Right cardiac atrium (tissue), 5 donors: Measurements from ENCODE around the gene CGNL1. TPM values are rescaled to one million over a fixed set of nuclear protein-coding genes. Genes with fewer than 3 reads are reported as not detected.

Source experiments
- ATAC-seq, 2 donors: fragments of 200-7000 bp; cut with Tn5 transposase; one replicate each; pipeline versions ENCODE4 v1.8.0 to v1.9.1; 2020; ENCODE audit warnings: moderate library complexity in 2 of 2, mild to moderate bottlenecking in 1 of 2
- DNase-seq, 3 donors: peaks; one replicate each; pipeline ENCODE4 v3.0.0-alpha.2; 2020
- H3K27ac ChIP-seq: one replicate; pipeline ENCODE4 v1.5.1; 2013; ENCODE audit warnings: mild to moderate bottlenecking, low read length, control low read depth, moderate library complexity
- H3K27me3 ChIP-seq: one replicate; pipeline ENCODE4 v1.6.1; 2013; ENCODE audit not compliant: control insufficient read depth, insufficient read depth
- H3K4me1 ChIP-seq: one replicate; pipeline ENCODE4 v1.6.1; 2013; ENCODE audit warnings: low read length; ENCODE audit not compliant: control insufficient read depth, insufficient read depth
- H3K4me3 ChIP-seq: one replicate; pipeline ENCODE4 v1.5.1; 2013; ENCODE audit warnings: low read length, control low read depth
- H3K9me3 ChIP-seq: one replicate; pipeline ENCODE4 v1.6.1; 2013; ENCODE audit warnings: low read length; ENCODE audit not compliant: control insufficient read depth
- WGBS: extraction: QIAGEN DNeasy Blood & Tissue Kit; methylation state at CpG from one replicate; pipeline ENCODE4 v1.1.7; 2013; 5-methylcytosine and 5-hydroxymethylcytosine counted together
- intact Hi-C, 4 donors: fragments of 100-400 bp; cut with DNase I; formaldehyde crosslinking; loops; one replicate each; pipeline versions ENCODE4 v1.11.0 to v1.14.0; 2022 to 2023
- polyA plus RNA-seq: library from polyadenylated mRNA; stranded (reverse); fragments of 200-250 nt; gene quantifications from one replicate; pipeline ENCODE4 v1.2.3, GENCODE V29; 2013
- total RNA-seq, 4 donors: library from RNA; stranded (reverse); fragmentation: NEBNext Ultra II Directional; extraction: Animal tissue kit (Norgen Biotek cat#: 25700); gene quantifications; one replicate each; pipeline ENCODE4 v1.2.1, GENCODE V29; 2021
- donor health status: healthy with polysubstance abuse.
- donor health status: DM: no; HTN: yes; CAD: no.
- donor health status: DM: no; HTN: no; CAD: no.
- donor health status: DM: no; HTN: yes; CAD: no; lungs with severe emphysema.
- donor health status: DM: yes; HTN: yes; CAD: no.

The CGNL1 gene
- total and polyA plus RNA-seq, 5 donors: 12.7 to 59.9 (median 49.3) TPM

GRCh38 chr15:57370929-57371328, 5.4 kb upstream of the CGNL1 start:
- no peaks in the 10 kb centered on the region for H3K9me3 ChIP-seq
- no peaks in the 10 kb centered on the region for H3K27me3 ChIP-seq
- DNase-seq (no peak), ATAC-seq (no peak)
- no peaks in the 10 kb centered on the region for H3K4me1 ChIP-seq
- no peak overlapping the region for H3K4me3 ChIP-seq
- WGBS: 95% methylated on average over 1 of the region's 1 CpG
- intact Hi-C loops: no loop called here
- no peak overlapping the region for H3K27ac ChIP-seq

DNA sequence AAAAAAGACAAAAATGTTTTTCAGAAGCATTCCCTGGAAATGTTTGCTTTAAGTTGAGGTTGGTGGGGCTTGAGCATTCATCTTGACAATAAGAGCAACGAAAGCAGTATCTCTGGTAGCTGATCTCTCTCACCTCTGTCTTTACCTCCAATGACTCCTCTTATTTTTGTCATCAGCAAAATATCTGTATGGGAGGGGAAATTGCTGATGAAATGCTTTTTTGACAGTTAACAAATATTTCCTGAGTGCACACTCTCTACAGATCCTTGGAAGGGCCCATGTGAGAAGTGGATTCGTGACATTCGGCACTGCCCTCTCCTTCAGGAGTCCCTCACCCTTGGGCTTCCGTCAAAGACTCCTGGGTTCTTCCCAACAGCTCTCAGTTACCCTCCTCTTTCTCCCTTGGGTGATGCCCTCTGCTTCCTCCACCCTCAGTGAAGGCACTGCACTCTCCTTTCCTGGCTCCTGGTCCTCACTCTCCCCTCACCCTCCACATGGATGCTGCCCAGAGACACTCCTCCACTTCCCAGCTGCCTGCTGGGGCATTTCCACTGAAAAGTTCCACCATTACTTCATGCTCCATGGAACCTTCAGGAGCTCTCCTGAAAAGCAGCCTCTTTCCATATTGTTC, 2.9 kb upstream of the CGNL1 start:
- Histone ChIP-seq H3K4me1 (no peaks in the 10 kb centered on the region), H3K4me3 (no peak overlapping the region), H3K9me3 (no peaks in the 10 kb centered on the region), H3K27me3 (no peaks in the 10 kb centered on the region), H3K27ac (no peak overlapping the region)
- intact Hi-C loops: no loop called here
- DNase-seq (no peak), ATAC-seq (no peak)
- 85% methylated on average over 4 of the region's 4 CpGs for WGBS

- no peak for DNase-seq
- Histone ChIP-seq H3K9me3 (no peaks in the 10 kb centered on the region), H3K27ac (no peak overlapping the region), H3K4me3 (no peak overlapping the region), H3K4me1 (no peaks in the 10 kb centered on the region), H3K27me3 (no peaks in the 10 kb centered on the region)
- intact Hi-C loops: no loop called here
- 80% methylated on average over 1 of the region's 1 CpG for WGBS
- no peak for ATAC-seq
Measured at GRCh38 chr15:57373882-57374276, 2.4 kb upstream of the CGNL1 start.

DNA sequence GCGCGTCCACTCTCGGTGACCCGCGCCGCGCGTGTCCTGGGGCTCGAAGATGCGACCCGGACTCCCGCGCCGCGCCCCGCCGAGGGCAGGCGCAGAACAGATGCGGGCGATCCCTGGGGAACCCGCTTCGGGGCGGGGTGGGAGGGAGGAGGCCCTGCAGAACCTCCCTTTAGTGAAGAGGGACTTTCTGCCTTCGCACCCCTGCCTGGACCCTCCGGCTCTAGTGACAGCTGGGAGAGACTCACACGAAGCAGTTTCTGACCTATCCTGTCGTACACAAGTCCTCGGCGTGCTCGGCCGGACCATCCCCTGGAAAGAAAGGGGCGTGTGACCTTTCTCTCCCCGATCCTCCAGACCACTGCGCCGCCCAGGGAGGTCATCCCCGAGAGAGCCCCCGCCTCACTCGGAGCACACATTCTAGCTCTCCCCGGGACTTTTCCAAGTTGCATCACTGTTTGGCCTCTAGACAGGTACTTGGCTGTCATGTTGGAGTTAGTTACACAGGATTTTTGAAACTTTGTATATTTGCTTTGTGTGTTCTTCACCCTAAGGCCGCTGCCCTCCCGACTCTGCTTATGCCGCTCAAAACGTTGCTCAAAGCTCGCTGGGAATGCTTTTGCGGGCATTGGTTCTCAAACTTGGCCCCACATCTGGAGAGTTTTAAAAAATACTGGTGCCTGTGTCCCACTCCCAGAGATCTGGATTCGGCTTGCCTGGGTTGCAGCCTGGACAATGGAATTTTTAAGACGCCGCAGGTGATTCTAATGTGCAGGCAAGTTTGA, 582 bp downstream of the CGNL1 start:
- Histone ChIP-seq H3K27me3 (no peaks in the 10 kb centered on the region), H3K9me3 (no peaks in the 10 kb centered on the region), H3K4me1 (no peaks in the 10 kb centered on the region), H3K27ac (peak overlapping the region; percentile 6), H3K4me3 (peak overlapping the region; percentile 94)
- ATAC-seq: peak; percentile 52 to 57
- 7% methylated on average over 48 of the region's 48 CpGs for WGBS
- DNase-seq: peak; percentile 46 to 79 (median 78)
- intact Hi-C loops: no loop called here

- Histone ChIP-seq H3K27ac (peak overlapping the region; percentile 13), H3K4me1 (no peaks in the 10 kb centered on the region), H3K9me3 (no peaks in the 10 kb centered on the region), H3K27me3 (no peaks in the 10 kb centered on the region), H3K4me3 (peak overlapping the region; percentile 94)
- ATAC-seq: peak in 1 of 2 donors; percentile 1
- intact Hi-C loops: no loop called here
- no peak for DNase-seq
- 51% methylated on average over 4 of the region's 4 CpGs for WGBS
Measured at GRCh38 chr15:57377478-57377847, 1.2 kb downstream of the CGNL1 start.

- peak overlapping the region; percentile 9 for H3K4me3 ChIP-seq
- no peaks in the 10 kb centered on the region for H3K4me1 ChIP-seq
- no peak for DNase-seq
- H3K27ac ChIP-seq: no peak overlapping the region
- no peaks in the 10 kb centered on the region for H3K27me3 ChIP-seq
- intact Hi-C loops: no loop called here
- no peak for ATAC-seq
- H3K9me3 ChIP-seq: no peaks in the 10 kb centered on the region
- WGBS: 58% methylated on average over 3 of the region's 3 CpGs
Measured at GRCh38 chr15:57379487-57379886, 3.2 kb downstream of the CGNL1 start.

DNA sequence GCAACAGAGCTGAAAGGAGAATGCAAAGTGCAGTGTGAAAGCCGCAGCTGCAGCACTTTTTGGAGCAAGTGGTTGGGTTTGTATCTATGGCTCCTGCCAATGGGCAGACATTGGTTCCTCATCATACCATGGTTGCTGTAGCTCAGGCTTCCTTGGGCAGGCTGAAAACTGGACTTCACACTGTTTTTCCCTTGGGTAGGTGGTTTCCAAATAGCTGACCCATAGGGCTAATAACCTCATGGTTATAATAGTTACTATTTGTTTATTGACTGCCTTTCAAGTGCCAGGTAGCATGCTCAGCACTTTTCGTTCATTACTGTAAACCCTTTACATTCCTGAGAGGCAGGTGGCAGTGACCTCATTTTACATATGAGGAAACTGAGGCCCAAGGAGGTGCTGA, 4.5 kb downstream of the CGNL1 start:
- no peak for DNase-seq
- intact Hi-C loops: no loop called here
- Histone ChIP-seq H3K27ac (no peak overlapping the region), H3K4me1 (no peaks in the 10 kb centered on the region), H3K27me3 (no peaks in the 10 kb centered on the region), H3K4me3 (no peak overlapping the region), H3K9me3 (no peaks in the 10 kb centered on the region)
- no peak for ATAC-seq
- 88% methylated on average over 2 of the region's 2 CpGs for WGBS

- no peaks in the 10 kb centered on the region for H3K9me3 ChIP-seq
- DNase-seq (no peak), ATAC-seq (no peak)
- H3K27ac ChIP-seq: no peak overlapping the region
- H3K4me1 ChIP-seq: no peaks in the 10 kb centered on the region
- H3K27me3 ChIP-seq: no peaks in the 10 kb centered on the region
- intact Hi-C loops: no loop called here
- WGBS: 48% methylated on average over 7 of the region's 7 CpGs
- no peak overlapping the region for H3K4me3 ChIP-seq
Measured at GRCh38 chr15:57382215-57382614, 5.9 kb downstream of the CGNL1 start.

DNA sequence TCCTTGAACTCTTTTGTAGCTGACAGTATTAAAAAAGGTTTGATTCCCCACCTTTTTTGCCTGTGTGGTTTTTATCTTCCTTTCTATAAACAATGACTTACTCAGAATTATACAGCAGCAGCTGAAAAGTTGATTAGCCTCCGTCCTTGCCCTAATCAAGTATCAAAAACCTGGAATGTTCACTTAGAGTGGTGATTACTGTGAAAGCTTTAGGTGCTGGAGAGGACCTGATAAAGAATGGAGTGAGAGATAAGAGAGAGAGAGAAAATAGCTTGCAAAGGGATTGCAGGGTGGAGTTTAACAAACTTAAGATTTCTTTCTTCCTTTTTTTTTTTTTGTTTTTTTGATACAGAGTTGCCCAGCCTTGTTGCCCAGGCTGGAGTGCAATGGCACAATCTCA, 6.7 kb downstream of the CGNL1 start:
- H3K4me3 ChIP-seq: no peak overlapping the region
- H3K4me1 ChIP-seq: no peaks in the 10 kb centered on the region
- WGBS: 43% methylated on average over 1 of the region's 1 CpG
- intact Hi-C loops: no loop called here
- no peaks in the 10 kb centered on the region for H3K27me3 ChIP-seq
- ATAC-seq: no peak
- DNase-seq: no peak
- no peaks in the 10 kb centered on the region for H3K9me3 ChIP-seq
- no peak overlapping the region for H3K27ac ChIP-seq

- intact Hi-C loops: no loop called here
- no peaks in the 10 kb centered on the region for H3K4me1 ChIP-seq
- no peaks in the 10 kb centered on the region for H3K9me3 ChIP-seq
- H3K4me3 ChIP-seq: no peak overlapping the region
- DNase-seq (peak in 2 of 3 donors; percentile 45 to 76), ATAC-seq (peak; percentile 59 to 68)
- no peak overlapping the region for H3K27ac ChIP-seq
- WGBS: 84% methylated on average over 2 of the region's 2 CpGs
- H3K27me3 ChIP-seq: no peaks in the 10 kb centered on the region
Measured at GRCh38 chr15:57384024-57384423, 7.7 kb downstream of the CGNL1 start.

GRCh38 chr15:57384816-57385215, 8.5 kb downstream of the CGNL1 start:
- Histone ChIP-seq H3K9me3 (no peaks in the 10 kb centered on the region), H3K4me1 (no peaks in the 10 kb centered on the region), H3K27ac (no peak overlapping the region), H3K27me3 (no peaks in the 10 kb centered on the region), H3K4me3 (no peak overlapping the region)
- 71% methylated on average over 2 of the region's 2 CpGs for WGBS
- DNase-seq (no peak), ATAC-seq (peak in 1 of 2 donors; percentile 47)
- intact Hi-C loops: no loop called here
